HepG2 (cell line): ENCODE measurements around the gene APH1B.

Experiments
- ELF1 ChIP-seq: sonication (generic); formaldehyde crosslinking; IDR thresholded peaks from 2 replicates; pipeline ENCODE4 v1.4.0; 2020; ENCODE audit warnings: missing genetic modification reagents
- JUNB ChIP-seq: sonication (generic); formaldehyde crosslinking; IDR thresholded peaks from 2 replicates; pipeline ENCODE4 v1.8.0; 2022; ENCODE audit warnings: missing genetic modification reagents, mild to moderate bottlenecking, borderline replicate concordance
- NR2F1 ChIP-seq, 2 experiments: fragments of 450-650 bp in 1 of 2; formaldehyde crosslinking in 1 of 2; IDR thresholded peaks; 2 replicates each; pipeline versions ENCODE4 v1.5.0 to v1.6.1; 2016 to 2020; ENCODE audit warnings: mild to moderate bottlenecking in 1 of 2, missing compliant biosample characterization in 1 of 2, missing genetic modification reagents in 1 of 2, moderate library complexity in 1 of 2
- POLR2A ChIP-seq, 2 experiments: IDR thresholded peaks; 2 replicates each; pipeline ENCODE4 v1.6.1; 2011; ENCODE audit warnings: low read depth in 2 of 2, low read length in 2 of 2, mild to moderate bottlenecking in 1 of 2, moderate library complexity in 1 of 2; ENCODE audit not compliant: insufficient read depth in 1 of 2
- SP4 ChIP-seq: sonication (generic); formaldehyde crosslinking; IDR thresholded peaks from 2 replicates; pipeline ENCODE4 v1.8.1; 2023; ENCODE audit warnings: mild to moderate bottlenecking, missing genetic modification reagents
- TFE3 ChIP-seq: IDR thresholded peaks from 2 replicates; pipeline ENCODE4 v1.6.1; 2016
- ZFP36L2 ChIP-seq: sonication (generic); formaldehyde crosslinking; IDR thresholded peaks from 2 replicates; pipeline ENCODE4 v1.4.0; 2020; ENCODE audit warnings: missing genetic modification reagents
- ZFX ChIP-seq: sonication (generic); formaldehyde crosslinking; IDR thresholded peaks from 2 replicates; pipeline ENCODE4 v1.4.0; 2020; ENCODE audit warnings: mild to moderate bottlenecking, low read depth, missing genetic modification reagents, moderate library complexity
- ZNF260 ChIP-seq: sonication (generic); formaldehyde crosslinking; IDR thresholded peaks from 2 replicates; pipeline ENCODE4 v1.4.0; 2020; ENCODE audit warnings: missing genetic modification reagents, low read depth, mild to moderate bottlenecking, borderline replicate concordance
- TF ChIP-seq, protein P1 (sequence below): sonication (generic); formaldehyde crosslinking; IDR thresholded peaks from 2 replicates; pipeline ENCODE4 v1.5.0; 2020; ENCODE audit warnings: mild to moderate bottlenecking, missing genetic modification reagents, moderate library complexity
- TF ChIP-seq, protein P2 (sequence below): sonication (generic); formaldehyde crosslinking; IDR thresholded peaks from 2 replicates; pipeline ENCODE4 v1.8.1; 2023; ENCODE audit warnings: missing genetic modification reagents, inconsistent platforms, borderline replicate concordance

DNA sequence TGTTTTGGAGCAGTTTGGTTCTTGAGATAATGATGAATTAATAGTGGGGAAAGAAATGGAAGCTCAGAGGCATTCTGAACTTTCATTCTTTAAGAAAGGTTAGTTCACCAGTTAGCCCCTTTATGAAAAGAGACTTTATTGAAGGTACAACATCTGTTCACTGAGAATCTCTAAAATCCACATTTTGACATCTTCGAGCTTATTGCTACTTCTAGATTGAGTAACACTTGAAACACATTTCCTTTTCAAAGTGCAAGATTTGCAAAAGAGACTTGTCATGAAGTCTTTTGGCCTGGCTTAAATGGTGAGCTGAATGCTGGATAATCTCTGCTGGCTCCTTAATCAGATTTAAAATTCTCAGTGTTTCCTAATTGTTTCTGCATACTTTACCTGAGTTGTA lies 45.7 kb upstream of the APH1B start:
- no peak for TF ChIP-seq NR2F1 (CRISPR knock-in tag; IDR thresholded peaks at IDR 0.05)
- TF ChIP-seq ZNF260 (CRISPR knock-in tag) = no peak
- TF ChIP-seq POLR2A (IDR thresholded peaks at IDR 0.05; ENCODE audit: insufficient read depth in 1 of 2, low read depth in 2 of 2, low read length in 2 of 2) = no peak
- TF ChIP-seq JUNB (CRISPR knock-in tag) = no peak
- TF ChIP-seq, protein P1, sequence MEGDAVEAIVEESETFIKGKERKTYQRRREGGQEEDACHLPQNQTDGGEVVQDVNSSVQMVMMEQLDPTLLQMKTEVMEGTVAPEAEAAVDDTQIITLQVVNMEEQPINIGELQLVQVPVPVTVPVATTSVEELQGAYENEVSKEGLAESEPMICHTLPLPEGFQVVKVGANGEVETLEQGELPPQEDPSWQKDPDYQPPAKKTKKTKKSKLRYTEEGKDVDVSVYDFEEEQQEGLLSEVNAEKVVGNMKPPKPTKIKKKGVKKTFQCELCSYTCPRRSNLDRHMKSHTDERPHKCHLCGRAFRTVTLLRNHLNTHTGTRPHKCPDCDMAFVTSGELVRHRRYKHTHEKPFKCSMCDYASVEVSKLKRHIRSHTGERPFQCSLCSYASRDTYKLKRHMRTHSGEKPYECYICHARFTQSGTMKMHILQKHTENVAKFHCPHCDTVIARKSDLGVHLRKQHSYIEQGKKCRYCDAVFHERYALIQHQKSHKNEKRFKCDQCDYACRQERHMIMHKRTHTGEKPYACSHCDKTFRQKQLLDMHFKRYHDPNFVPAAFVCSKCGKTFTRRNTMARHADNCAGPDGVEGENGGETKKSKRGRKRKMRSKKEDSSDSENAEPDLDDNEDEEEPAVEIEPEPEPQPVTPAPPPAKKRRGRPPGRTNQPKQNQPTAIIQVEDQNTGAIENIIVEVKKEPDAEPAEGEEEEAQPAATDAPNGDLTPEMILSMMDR (CRISPR knock-in tag) = no peak
- no peak for TF ChIP-seq ZFP36L2 (CRISPR knock-in tag)
- no peak for TF ChIP-seq ZFX (CRISPR knock-in tag)
- TF ChIP-seq TFE3 (CRISPR knock-in tag) = no peak
- TF ChIP-seq ELF1 (CRISPR knock-in tag) = no peak
- no peak for TF ChIP-seq SP4 (CRISPR knock-in tag)
- TF ChIP-seq, protein P2, sequence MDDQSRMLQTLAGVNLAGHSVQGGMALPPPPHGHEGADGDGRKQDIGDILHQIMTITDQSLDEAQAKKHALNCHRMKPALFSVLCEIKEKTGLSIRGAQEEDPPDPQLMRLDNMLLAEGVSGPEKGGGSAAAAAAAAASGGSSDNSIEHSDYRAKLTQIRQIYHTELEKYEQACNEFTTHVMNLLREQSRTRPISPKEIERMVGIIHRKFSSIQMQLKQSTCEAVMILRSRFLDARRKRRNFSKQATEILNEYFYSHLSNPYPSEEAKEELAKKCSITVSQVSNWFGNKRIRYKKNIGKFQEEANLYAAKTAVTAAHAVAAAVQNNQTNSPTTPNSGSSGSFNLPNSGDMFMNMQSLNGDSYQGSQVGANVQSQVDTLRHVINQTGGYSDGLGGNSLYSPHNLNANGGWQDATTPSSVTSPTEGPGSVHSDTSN (CRISPR knock-in tag) = no peak
